ENCODE results near the gene RIN2.
A peak's percentile ranks its signal among the peaks of the same experiment; 100 is the strongest.

RIN2 gene

GRCh38 chr20:19806806-19807190, 48.7 kb downstream of the RIN2 start:
- Histone ChIP-seq H3K4me3 (no peak overlapping the region), H3K27ac (peak overlapping the region; percentile 12 to 50), H3K4me1 (peaks cover 0 to 20% (median 13%) of the 10 kb centered on the region in 4 donors), H3K9me3 (no peaks in the 10 kb centered on the region), H3K27me3 (no peaks in the 10 kb centered on the region), H3K36me3 (peaks cover 9 to 26% (median 10%) of the 10 kb centered on the region in 3 donors)
- intact Hi-C loops (cut with DNase I; ENCODE audit: low total_unique reads): no loop called here
- DNase-seq: no peak
- no peak for TF ChIP-seq CTCF (IDR thresholded peaks at IDR 0.05)

- intact Hi-C loops (cut with DNase I; ENCODE audit: low total_unique reads): no loop called here
- TF ChIP-seq CTCF (IDR thresholded peaks at IDR 0.05): no peak
- DNase-seq: no peak
- Histone ChIP-seq H3K4me3 (no peak overlapping the region), H3K27me3 (no peaks in the 10 kb centered on the region), H3K9me3 (no peaks in the 10 kb centered on the region), H3K36me3 (peaks cover 4 to 20% (median 4%) of the 10 kb centered on the region in 3 donors), H3K4me1 (peaks cover 0 to 20% (median 13%) of the 10 kb centered on the region in 4 donors), H3K27ac (peak overlapping the region; percentile 12 to 50)
Measured at GRCh38 chr20:19807191-19807945, 49.3 kb downstream of the RIN2 start.
